HEK293 (cell line): ENCODE data around the gene PHF21A.

Source experiments
- CTCF ChIA-PET: fragments of 350-600 bp; formaldehyde crosslinking; extraction: SDS; loops from one replicate; lab custom pipeline; 2021; ENCODE audit warnings: antibody characterized with exemption; lab: Yijun Ruan, JAX
- POLR2A ChIA-PET: fragments of 300-600 bp; formaldehyde crosslinking; extraction: SDS; loops from one replicate; lab custom pipeline; 2020; ENCODE audit warnings: antibody characterized with exemption, inconsistent platforms; lab: Yijun Ruan, JAX
- H3K27ac ChIP-seq: fragments of 200-500 bp; sonication (Bioruptor generic); 2 replicates; pipeline ENCODE4 v1.5.1; 2014; ENCODE audit warnings: low read depth, low read length, control low read depth, inconsistent platforms; ENCODE audit errors: extremely low read depth
- H3K36me3 ChIP-seq, 2 experiments: fragments of 200-500 bp in 1 of 2; sonication (Bioruptor generic) in 1 of 2; 1 replicate in 1 of 2; 2 replicates in 1 of 2; pipeline ENCODE4 v1.5.1; 2014 to 2017; ENCODE audit warnings: inconsistent platforms in 2 of 2, low read length in 2 of 2; ENCODE audit not compliant: control insufficient read depth in 2 of 2, insufficient read depth in 1 of 2
- H3K4me1 ChIP-seq: fragments of 200-500 bp; sonication (Bioruptor generic); 2 replicates; pipeline ENCODE4 v1.5.1; 2014; ENCODE audit warnings: mild to moderate bottlenecking, low read length, inconsistent platforms; ENCODE audit not compliant: control insufficient read depth, insufficient read depth
- H3K4me3 ChIP-seq: 2 replicates; pipeline ENCODE4 v1.5.1; 2011; ENCODE audit warnings: low read depth, mild to moderate bottlenecking, control low read depth, low read length, moderate library complexity
- H3K9me3 ChIP-seq: fragments of 200-500 bp; sonication (Bioruptor generic); 2 replicates; pipeline ENCODE4 v1.5.1; 2014; ENCODE audit warnings: low read depth, low read length, inconsistent platforms; ENCODE audit not compliant: control insufficient read depth, insufficient read depth
- KLF16 ChIP-seq: fragments of 450-650 bp; formaldehyde crosslinking; IDR thresholded peaks from 2 replicates; pipeline ENCODE4 v1.5.1; 2017; ENCODE audit warnings: missing biosample characterization, missing genetic modification characterization
- ZBTB1 ChIP-seq: fragments of 450-650 bp; formaldehyde crosslinking; IDR thresholded peaks from 2 replicates; pipeline ENCODE4 v1.5.1; 2016; ENCODE audit warnings: missing biosample characterization, missing genetic modification characterization
- ZFP37 ChIP-seq: fragments of 450-650 bp; formaldehyde crosslinking; IDR thresholded peaks from 2 replicates; pipeline ENCODE4 v1.5.1; 2016; ENCODE audit warnings: missing biosample characterization, missing genetic modification characterization
- ZFP69B ChIP-seq: fragments of 450-650 bp; formaldehyde crosslinking; IDR thresholded peaks from 2 replicates; pipeline ENCODE4 v1.5.1; 2016; ENCODE audit warnings: missing biosample characterization, missing genetic modification characterization
- ZNF140 ChIP-seq: fragments of 450-650 bp; formaldehyde crosslinking; IDR thresholded peaks from 2 replicates; pipeline ENCODE4 v1.5.1; 2016; ENCODE audit warnings: missing biosample characterization, missing genetic modification characterization
- ZNF146 ChIP-seq: fragments of 450-650 bp; formaldehyde crosslinking; IDR thresholded peaks from 2 replicates; pipeline ENCODE4 v1.5.1; 2016; ENCODE audit warnings: missing biosample characterization, missing genetic modification characterization
- ZNF157 ChIP-seq: fragments of 450-650 bp; formaldehyde crosslinking; IDR thresholded peaks from 2 replicates; pipeline ENCODE4 v1.5.1; 2016; ENCODE audit warnings: missing biosample characterization, missing genetic modification characterization
- ZNF223 ChIP-seq: fragments of 450-650 bp; formaldehyde crosslinking; IDR thresholded peaks from 2 replicates; pipeline ENCODE4 v1.5.1; 2016; ENCODE audit warnings: missing biosample characterization, missing genetic modification characterization
- ZNF341 ChIP-seq: fragments of 450-650 bp; formaldehyde crosslinking; IDR thresholded peaks from 2 replicates; pipeline ENCODE4; 2016; ENCODE audit warnings: low read depth, missing biosample characterization, missing genetic modification characterization
- ZNF354C ChIP-seq: fragments of 450-650 bp; formaldehyde crosslinking; IDR thresholded peaks from 2 replicates; pipeline ENCODE4 v1.5.1; 2016; ENCODE audit warnings: missing biosample characterization, missing genetic modification characterization, low read depth, borderline replicate concordance
- ZNF37A ChIP-seq: fragments of 450-650 bp; IDR thresholded peaks from 2 replicates; pipeline ENCODE4 v1.5.1; 2018; ENCODE audit warnings: missing biosample characterization, missing genetic modification characterization
- ZNF404 ChIP-seq: fragments of 450-650 bp; formaldehyde crosslinking; IDR thresholded peaks from 2 replicates; pipeline ENCODE4 v1.5.1; 2017; ENCODE audit warnings: missing biosample characterization, missing genetic modification characterization
- ZNF416 ChIP-seq: fragments of 450-650 bp; formaldehyde crosslinking; IDR thresholded peaks from 2 replicates; pipeline ENCODE4 v1.5.1; 2016; ENCODE audit warnings: missing biosample characterization, missing genetic modification characterization
- ZNF423 ChIP-seq: fragments of 450-650 bp; formaldehyde crosslinking; IDR thresholded peaks from 2 replicates; pipeline ENCODE4 v1.5.1; 2016; ENCODE audit warnings: missing biosample characterization, missing genetic modification characterization
- ZNF473 ChIP-seq: fragments of 450-650 bp; formaldehyde crosslinking; IDR thresholded peaks from 2 replicates; pipeline ENCODE4 v1.5.1; 2017; ENCODE audit warnings: missing biosample characterization, missing genetic modification characterization
- ZNF501 ChIP-seq: fragments of 450-650 bp; formaldehyde crosslinking; IDR thresholded peaks from 2 replicates; pipeline ENCODE4 v1.5.1; 2016; ENCODE audit warnings: missing biosample characterization, missing genetic modification characterization
- ZNF529 ChIP-seq: fragments of 450-650 bp; formaldehyde crosslinking; IDR thresholded peaks from 2 replicates; pipeline ENCODE4 v1.5.1; 2017; ENCODE audit warnings: missing genetic modification characterization, missing biosample characterization; ENCODE audit not compliant: insufficient replicate concordance
- ZNF585B ChIP-seq: fragments of 450-650 bp; formaldehyde crosslinking; IDR thresholded peaks from 2 replicates; pipeline ENCODE4 v1.5.1; 2016; ENCODE audit warnings: missing biosample characterization, missing genetic modification characterization
- ZNF677 ChIP-seq: fragments of 450-650 bp; IDR thresholded peaks from 2 replicates; pipeline ENCODE4 v1.5.0; 2018; ENCODE audit warnings: missing biosample characterization, mild to moderate bottlenecking, missing genetic modification characterization, moderate library complexity
- TF ChIP-seq, protein P1 (sequence below): fragments of 450-650 bp; formaldehyde crosslinking; IDR thresholded peaks from 2 replicates; pipeline ENCODE4 v1.5.1; 2016; ENCODE audit warnings: missing biosample characterization, missing genetic modification characterization
- TF ChIP-seq, protein P2 (sequence below): fragments of 450-650 bp; formaldehyde crosslinking; IDR thresholded peaks from 2 replicates; pipeline ENCODE4 v1.5.1; 2017; ENCODE audit warnings: missing biosample characterization, missing genetic modification characterization
- TF ChIP-seq, protein P3 (sequence below): fragments of 450-650 bp; formaldehyde crosslinking; conservative IDR thresholded peaks from 2 replicates; pipeline ENCODE4 v1.5.1; 2016; ENCODE audit warnings: low read depth, missing biosample characterization, missing genetic modification characterization
- TF ChIP-seq, protein P4 (sequence below): fragments of 450-650 bp; formaldehyde crosslinking; IDR thresholded peaks from 2 replicates; pipeline ENCODE4 v1.5.1; 2016; ENCODE audit warnings: missing biosample characterization, missing genetic modification characterization

PHF21A gene

DNA sequence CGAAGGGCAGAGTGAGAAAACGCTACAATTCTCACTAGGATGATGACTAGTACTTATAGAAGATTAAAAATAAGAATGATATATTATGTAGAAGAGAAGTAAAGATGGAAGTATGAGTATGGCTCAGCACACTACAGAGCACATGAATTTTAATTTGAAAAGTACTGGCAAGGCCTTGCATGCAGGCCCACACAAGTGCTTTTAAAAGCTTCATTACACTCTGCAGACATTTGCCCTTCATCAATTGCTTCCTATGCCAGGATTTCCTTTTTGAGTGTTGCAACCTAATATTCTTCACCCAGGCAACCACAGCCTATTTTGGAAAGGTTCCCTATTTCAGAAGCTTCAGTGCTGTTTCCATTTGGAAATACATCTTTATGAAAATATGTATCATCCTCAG lies 117.7 kb downstream of the PHF21A start:
- CTCF ChIA-PET: interaction anchor here (0.7 to 5.4 kb wide), 7 partner anchors 9 to 363 kb away, joined by 3 to 46 read pairs (median 5); no protein-coding TSS in a partner anchor

DNA sequence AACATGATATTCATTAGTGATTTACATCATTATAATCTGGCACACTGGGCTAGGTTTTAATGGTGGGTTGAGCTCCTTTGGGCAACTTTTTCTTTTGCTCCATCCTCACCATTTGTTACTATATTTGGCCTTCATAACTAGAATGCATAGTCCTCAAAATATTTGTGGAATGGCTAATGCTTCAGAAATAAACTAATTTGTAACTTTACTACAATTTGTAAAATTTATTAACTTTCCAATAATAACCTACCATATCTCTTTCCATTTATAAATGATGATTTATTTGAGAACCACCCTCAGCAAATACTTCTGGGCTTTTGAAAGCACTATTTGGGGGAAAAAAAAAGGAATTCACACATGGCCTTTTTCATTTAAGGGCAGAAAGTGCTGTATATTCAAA lies 119.1 kb downstream of the PHF21A start:
- H3K27ac ChIP-seq: no peak overlapping the region
- no peaks in the 10 kb centered on the region for H3K9me3 ChIP-seq
- no peaks in the 10 kb centered on the region for H3K4me1 ChIP-seq
- H3K36me3 ChIP-seq: no peaks in the 10 kb centered on the region
- POLR2A ChIA-PET: no interaction called here
- H3K4me3 ChIP-seq: no peak overlapping the region
- TF ChIP-seq ZFP37 (tag by site-specific recombination) (no peak), ZNF146 (tag by site-specific recombination) (no peak), ZNF473 (no peak), ZNF529 (tag by site-specific recombination) (no peak), ZNF423 (tag by site-specific recombination) (no peak), ZNF416 (tag by site-specific recombination) (no peak), ZNF140 (tag by site-specific recombination) (no peak), ZNF585B (tag by site-specific recombination) (no peak)
- TF ChIP-seq, protein P1, sequence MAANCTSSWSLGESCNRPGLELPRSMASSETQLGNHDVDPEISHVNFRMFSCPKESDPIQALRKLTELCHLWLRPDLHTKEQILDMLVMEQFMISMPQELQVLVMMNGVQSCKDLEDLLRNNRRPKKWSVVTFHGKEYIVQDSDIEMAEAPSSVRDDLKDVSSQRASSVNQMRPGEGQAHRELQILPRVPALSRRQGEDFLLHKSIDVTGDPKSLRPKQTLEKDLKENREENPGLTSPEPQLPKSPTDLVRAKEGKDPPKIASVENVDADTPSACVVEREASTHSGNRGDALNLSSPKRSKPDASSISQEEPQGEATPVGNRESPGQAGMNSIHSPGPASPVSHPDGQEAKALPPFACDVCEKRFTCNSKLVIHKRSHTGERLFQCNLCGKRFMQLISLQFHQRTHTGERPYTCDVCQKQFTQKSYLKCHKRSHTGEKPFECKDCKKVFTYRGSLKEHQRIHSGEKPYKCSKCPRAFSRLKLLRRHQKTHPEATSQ: no peak
- TF ChIP-seq, protein P2, sequence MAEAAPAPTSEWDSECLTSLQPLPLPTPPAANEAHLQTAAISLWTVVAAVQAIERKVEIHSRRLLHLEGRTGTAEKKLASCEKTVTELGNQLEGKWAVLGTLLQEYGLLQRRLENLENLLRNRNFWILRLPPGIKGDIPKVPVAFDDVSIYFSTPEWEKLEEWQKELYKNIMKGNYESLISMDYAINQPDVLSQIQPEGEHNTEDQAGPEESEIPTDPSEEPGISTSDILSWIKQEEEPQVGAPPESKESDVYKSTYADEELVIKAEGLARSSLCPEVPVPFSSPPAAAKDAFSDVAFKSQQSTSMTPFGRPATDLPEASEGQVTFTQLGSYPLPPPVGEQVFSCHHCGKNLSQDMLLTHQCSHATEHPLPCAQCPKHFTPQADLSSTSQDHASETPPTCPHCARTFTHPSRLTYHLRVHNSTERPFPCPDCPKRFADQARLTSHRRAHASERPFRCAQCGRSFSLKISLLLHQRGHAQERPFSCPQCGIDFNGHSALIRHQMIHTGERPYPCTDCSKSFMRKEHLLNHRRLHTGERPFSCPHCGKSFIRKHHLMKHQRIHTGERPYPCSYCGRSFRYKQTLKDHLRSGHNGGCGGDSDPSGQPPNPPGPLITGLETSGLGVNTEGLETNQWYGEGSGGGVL (tag by site-specific recombination): no peak
- CTCF ChIA-PET: interaction anchor here (0.7 to 5.4 kb wide), 3 partner anchors 29 to 129 kb away, joined by 3 to 46 read pairs (median 35); no protein-coding TSS in a partner anchor

More for the DNA sequence above, 117.7 kb downstream of the PHF21A start:
- Histone ChIP-seq H3K36me3 (no peaks in the 10 kb centered on the region), H3K27ac (no peak overlapping the region), H3K4me3 (no peak overlapping the region), H3K4me1 (no peaks in the 10 kb centered on the region), H3K9me3 (no peaks in the 10 kb centered on the region)
- TF ChIP-seq, protein P3, sequence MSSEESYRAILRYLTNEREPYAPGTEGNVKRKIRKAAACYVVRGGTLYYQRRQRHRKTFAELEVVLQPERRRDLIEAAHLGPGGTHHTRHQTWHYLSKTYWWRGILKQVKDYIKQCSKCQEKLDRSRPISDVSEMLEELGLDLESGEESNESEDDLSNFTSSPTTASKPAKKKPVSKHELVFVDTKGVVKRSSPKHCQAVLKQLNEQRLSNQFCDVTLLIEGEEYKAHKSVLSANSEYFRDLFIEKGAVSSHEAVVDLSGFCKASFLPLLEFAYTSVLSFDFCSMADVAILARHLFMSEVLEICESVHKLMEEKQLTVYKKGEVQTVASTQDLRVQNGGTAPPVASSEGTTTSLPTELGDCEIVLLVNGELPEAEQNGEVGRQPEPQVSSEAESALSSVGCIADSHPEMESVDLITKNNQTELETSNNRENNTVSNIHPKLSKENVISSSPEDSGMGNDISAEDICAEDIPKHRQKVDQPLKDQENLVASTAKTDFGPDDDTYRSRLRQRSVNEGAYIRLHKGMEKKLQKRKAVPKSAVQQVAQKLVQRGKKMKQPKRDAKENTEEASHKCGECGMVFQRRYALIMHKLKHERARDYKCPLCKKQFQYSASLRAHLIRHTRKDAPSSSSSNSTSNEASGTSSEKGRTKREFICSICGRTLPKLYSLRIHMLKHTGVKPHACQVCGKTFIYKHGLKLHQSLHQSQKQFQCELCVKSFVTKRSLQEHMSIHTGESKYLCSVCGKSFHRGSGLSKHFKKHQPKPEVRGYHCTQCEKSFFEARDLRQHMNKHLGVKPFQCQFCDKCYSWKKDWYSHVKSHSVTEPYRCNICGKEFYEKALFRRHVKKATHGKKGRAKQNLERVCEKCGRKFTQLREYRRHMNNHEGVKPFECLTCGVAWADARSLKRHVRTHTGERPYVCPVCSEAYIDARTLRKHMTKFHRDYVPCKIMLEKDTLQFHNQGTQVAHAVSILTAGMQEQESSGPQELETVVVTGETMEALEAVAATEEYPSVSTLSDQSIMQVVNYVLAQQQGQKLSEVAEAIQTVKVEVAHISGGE (tag by site-specific recombination): peak; percentile 93
- TF ChIP-seq, protein P4, sequence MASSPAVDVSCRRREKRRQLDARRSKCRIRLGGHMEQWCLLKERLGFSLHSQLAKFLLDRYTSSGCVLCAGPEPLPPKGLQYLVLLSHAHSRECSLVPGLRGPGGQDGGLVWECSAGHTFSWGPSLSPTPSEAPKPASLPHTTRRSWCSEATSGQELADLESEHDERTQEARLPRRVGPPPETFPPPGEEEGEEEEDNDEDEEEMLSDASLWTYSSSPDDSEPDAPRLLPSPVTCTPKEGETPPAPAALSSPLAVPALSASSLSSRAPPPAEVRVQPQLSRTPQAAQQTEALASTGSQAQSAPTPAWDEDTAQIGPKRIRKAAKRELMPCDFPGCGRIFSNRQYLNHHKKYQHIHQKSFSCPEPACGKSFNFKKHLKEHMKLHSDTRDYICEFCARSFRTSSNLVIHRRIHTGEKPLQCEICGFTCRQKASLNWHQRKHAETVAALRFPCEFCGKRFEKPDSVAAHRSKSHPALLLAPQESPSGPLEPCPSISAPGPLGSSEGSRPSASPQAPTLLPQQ (tag by site-specific recombination): no peak
- POLR2A ChIA-PET: no interaction called here

DNA sequence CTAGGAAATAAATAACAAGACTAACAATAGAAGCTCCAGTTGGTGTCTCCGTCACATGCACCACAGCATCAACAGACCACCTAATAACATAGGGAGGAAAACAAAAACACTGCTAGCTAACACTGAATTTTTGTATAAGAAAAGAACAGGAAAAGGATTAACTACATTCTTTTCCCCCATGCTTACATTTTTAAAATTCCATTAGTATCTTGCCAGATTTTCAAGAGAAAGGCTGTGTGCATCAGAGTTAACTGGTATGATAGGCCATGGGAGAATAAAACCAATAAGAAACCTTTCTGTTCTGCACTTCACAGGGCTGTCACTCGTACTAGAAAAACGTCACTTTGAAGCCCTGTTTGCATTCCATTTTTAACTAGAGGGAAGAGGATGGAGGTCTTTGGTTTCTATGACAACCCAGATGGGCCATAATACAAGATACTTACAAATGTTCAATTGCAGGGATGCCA lies 119.8 kb downstream of the PHF21A start:
- no peaks in the 10 kb centered on the region for H3K36me3 ChIP-seq
- H3K4me3 ChIP-seq: no peak overlapping the region
- H3K9me3 ChIP-seq: no peaks in the 10 kb centered on the region
- ChIA-PET CTCF (interaction anchor here (0.7 to 5.4 kb wide), 3 partner anchors 29 to 129 kb away, joined by 3 to 46 read pairs (median 35); no protein-coding TSS in a partner anchor), POLR2A (no interaction called here)
- H3K27ac ChIP-seq: no peak overlapping the region
- H3K4me1 ChIP-seq: no peaks in the 10 kb centered on the region
- no peak for TF ChIP-seq ZNF501 (tag by site-specific recombination)
- no peak for TF ChIP-seq ZNF677 (tag by site-specific recombination)
- TF ChIP-seq ZNF404 (tag by site-specific recombination): no peak
- no peak for TF ChIP-seq ZNF341 (tag by site-specific recombination)
- no peak for TF ChIP-seq ZNF354C (tag by site-specific recombination)
- TF ChIP-seq ZFP69B (tag by site-specific recombination): no peak
- no peak for TF ChIP-seq ZNF157 (tag by site-specific recombination)
- TF ChIP-seq ZBTB1: no peak
- TF ChIP-seq ZNF223 (tag by site-specific recombination): no peak
- TF ChIP-seq KLF16 (tag by site-specific recombination): no peak
- no peak for TF ChIP-seq ZNF37A (tag by site-specific recombination)
